ENCODE data around the gene CLRN3. TPM values are rescaled to one million over a fixed set of nuclear protein-coding genes. Genes with fewer than 3 reads are reported as not detected.

CLRN3 gene
- polyA plus RNA-seq, 1 donor from 2014 or later: not detected

- Histone ChIP-seq H3K9me3 (ENCODE audit: low read length) (no peaks in the 10 kb centered on the region), H3K9ac (ENCODE audit: low read length) (no peak overlapping the region), H3K4me3 (ENCODE audit: low read length) (no peak overlapping the region), H3K4me2 (ENCODE audit: low read length) (no peak overlapping the region), H2AFZ (ENCODE audit: low read depth, low read length) (no peak overlapping the region), H4K20me1 (ENCODE audit: insufficient read depth) (no peaks in the 10 kb centered on the region), H3K27ac (ENCODE audit: low read length) (no peak overlapping the region), H3K36me3 (ENCODE audit: insufficient read depth, low read length) (no peaks in the 10 kb centered on the region), H3K27me3 (ENCODE audit: insufficient read depth, low read depth, low read length) (no peaks in the 10 kb centered on the region), H3F3A (ENCODE audit: insufficient read depth, low read length, poor library complexity, severe bottlenecking) (no peaks in the 10 kb centered on the region), H3K79me2 (replicated peaks; ENCODE audit: insufficient read depth, low read length) (no peaks in the 10 kb centered on the region), H3K9me2 (ENCODE audit: insufficient read depth, low read length) (no peaks in the 10 kb centered on the region)
- TF ChIP-seq CTCF (IDR thresholded peaks at IDR 0.05; ENCODE audit: poor library complexity, severe bottlenecking): no peak
- TF ChIP-seq SMC3 (conservative IDR thresholded peaks at IDR 0.05; ENCODE audit: poor library complexity): no peak
- no peak for TF ChIP-seq TAF1 (IDR thresholded peaks at IDR 0.05; ENCODE audit: low read depth)
- TF ChIP-seq RAD21 (conservative IDR thresholded peaks at IDR 0.05): no peak
- TF ChIP-seq EZH2 (IDR thresholded peaks at IDR 0.05; ENCODE audit: borderline replicate concordance, insufficient read depth, low read length, poor library complexity, severe bottlenecking): no peak
- TF ChIP-seq MXI1 (conservative IDR thresholded peaks at IDR 0.05; ENCODE audit: poor library complexity, severe bottlenecking): no peak
- TF ChIP-seq EP300 (conservative IDR thresholded peaks at IDR 0.05; ENCODE audit: poor library complexity, severe bottlenecking): no peak
- no peak for TF ChIP-seq POLR2AphosphoS5 (IDR thresholded peaks at IDR 0.05)
- no peak for TF ChIP-seq REST (IDR thresholded peaks at IDR 0.05; ENCODE audit: borderline replicate concordance)
These were observed 1.4 kb upstream of the CLRN3 start for GRCh38 chr10:127894146-127894545.

- Histone ChIP-seq H3K9me2 (ENCODE audit: insufficient read depth, low read length) (no peaks in the 10 kb centered on the region), H3K27me3 (ENCODE audit: insufficient read depth, low read depth, low read length) (no peaks in the 10 kb centered on the region), H3K9ac (ENCODE audit: low read length) (no peak overlapping the region), H3K79me2 (replicated peaks; ENCODE audit: insufficient read depth, low read length) (no peaks in the 10 kb centered on the region), H3K4me3 (ENCODE audit: low read length) (no peak overlapping the region), H3F3A (ENCODE audit: insufficient read depth, low read length, poor library complexity, severe bottlenecking) (no peaks in the 10 kb centered on the region), H3K27ac (ENCODE audit: low read length) (no peak overlapping the region), H3K36me3 (ENCODE audit: insufficient read depth, low read length) (no peaks in the 10 kb centered on the region), H2AFZ (ENCODE audit: low read depth, low read length) (no peak overlapping the region), H3K4me2 (ENCODE audit: low read length) (no peak overlapping the region), H4K20me1 (ENCODE audit: insufficient read depth) (no peaks in the 10 kb centered on the region), H3K9me3 (ENCODE audit: low read length) (no peaks in the 10 kb centered on the region)
- no peak for TF ChIP-seq SMC3 (conservative IDR thresholded peaks at IDR 0.05; ENCODE audit: poor library complexity)
These were observed 1.9 kb downstream of the CLRN3 start for GRCh38 chr10:127890832-127891334.

GRCh38 chr10:127890216-127890615 is 2.5 kb downstream of the CLRN3 start:
- no peak overlapping the region for H3K9ac ChIP-seq (ENCODE audit: low read length)
- no peaks in the 10 kb centered on the region for H3K27me3 ChIP-seq (ENCODE audit: insufficient read depth, low read depth, low read length)
- no peaks in the 10 kb centered on the region for H3K36me3 ChIP-seq (ENCODE audit: insufficient read depth, low read length)
- no peaks in the 10 kb centered on the region for H3F3A ChIP-seq (ENCODE audit: insufficient read depth, low read length, poor library complexity, severe bottlenecking)
- H3K4me2 ChIP-seq (ENCODE audit: low read length): no peak overlapping the region
- no peaks in the 10 kb centered on the region for H4K20me1 ChIP-seq (ENCODE audit: insufficient read depth)
- H2AFZ ChIP-seq (ENCODE audit: low read depth, low read length): no peak overlapping the region
- no peak overlapping the region for H3K4me3 ChIP-seq (ENCODE audit: low read length)
- TF ChIP-seq EZH2 (IDR thresholded peaks at IDR 0.05; ENCODE audit: borderline replicate concordance, insufficient read depth, low read length, poor library complexity, severe bottlenecking): no peak
- TF ChIP-seq SMC3 (conservative IDR thresholded peaks at IDR 0.05; ENCODE audit: poor library complexity): no peak
- TF ChIP-seq CTCF (IDR thresholded peaks at IDR 0.05; ENCODE audit: poor library complexity, severe bottlenecking): no peak
- TF ChIP-seq RAD21 (conservative IDR thresholded peaks at IDR 0.05): no peak
- TF ChIP-seq REST (IDR thresholded peaks at IDR 0.05; ENCODE audit: borderline replicate concordance): no peak
- no peak for TF ChIP-seq TAF1 (IDR thresholded peaks at IDR 0.05; ENCODE audit: low read depth)
- no peak for TF ChIP-seq EP300 (conservative IDR thresholded peaks at IDR 0.05; ENCODE audit: poor library complexity, severe bottlenecking)
- TF ChIP-seq POLR2AphosphoS5 (IDR thresholded peaks at IDR 0.05): no peak
- TF ChIP-seq MXI1 (conservative IDR thresholded peaks at IDR 0.05; ENCODE audit: poor library complexity, severe bottlenecking): no peak
- H3K79me2 ChIP-seq (replicated peaks; ENCODE audit: insufficient read depth, low read length): no peaks in the 10 kb centered on the region
- H3K9me2 ChIP-seq (ENCODE audit: insufficient read depth, low read length): no peaks in the 10 kb centered on the region
- no peak overlapping the region for H3K27ac ChIP-seq (ENCODE audit: low read length)
- H3K9me3 ChIP-seq (ENCODE audit: low read length): no peaks in the 10 kb centered on the region
